Medulla oblongata (tissue), 1 donor: Measurements from ENCODE around the gene TARDBP.
A peak's percentile ranks its signal among the peaks of the same experiment; 100 is the strongest.
"Not testable (repeated sequence)": the region's sequence is repeated elsewhere in the genome, so short reads cannot be mapped to it uniquely, and the experiment has no call there.

Source experiments
- DNase-seq: peaks from one replicate; pipeline ENCODE4 v3.0.0-alpha.2; 2015; ENCODE audit errors: extremely low spot score

The TARDBP gene

DNA sequence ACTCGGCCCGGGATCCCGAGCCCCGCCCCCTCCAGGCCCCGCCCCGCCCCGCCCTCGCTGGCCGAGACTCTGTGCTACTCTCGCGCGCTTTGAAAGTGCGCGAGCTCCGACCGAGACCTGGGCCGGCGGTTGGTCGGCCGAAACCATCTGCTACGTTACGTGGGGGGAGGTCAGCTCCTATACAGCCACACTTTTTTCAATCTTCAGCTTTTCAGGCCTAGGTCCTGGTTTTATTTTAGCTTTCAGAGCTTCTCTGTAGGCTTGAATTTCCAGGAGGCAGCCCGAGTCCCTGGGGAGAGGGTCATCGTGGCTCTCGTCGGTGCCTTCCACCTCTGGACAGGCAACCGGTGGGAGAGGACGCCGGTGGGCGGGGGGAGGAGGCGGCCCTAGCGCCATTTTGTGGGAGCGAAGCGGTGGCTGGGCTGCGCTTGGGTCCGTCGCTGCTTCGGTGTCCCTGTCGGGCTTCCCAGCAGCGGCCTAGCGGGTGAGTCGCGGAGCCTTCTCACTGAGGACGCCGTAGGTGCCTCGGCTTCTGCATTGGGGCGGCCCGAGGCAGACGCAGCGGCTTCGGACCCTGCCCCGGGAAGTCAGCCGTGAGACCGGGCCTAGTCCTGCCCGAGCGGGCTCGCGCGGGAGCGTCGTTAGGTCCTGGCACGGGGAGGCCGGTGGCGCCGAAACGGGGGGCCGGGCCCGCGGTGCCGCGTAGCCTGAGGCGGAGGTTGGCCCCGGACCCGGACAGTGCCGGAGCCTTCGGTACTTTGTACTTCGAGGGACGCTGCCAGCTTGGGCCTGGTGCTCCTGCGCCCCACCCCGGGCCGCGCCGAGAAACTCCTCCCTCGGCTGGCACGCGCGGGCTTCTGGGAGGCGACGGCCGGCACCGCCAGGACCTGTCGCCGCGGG is at the start of gene TARDBP:
TARDBP (plus strand) TSS at position 395 of the 900 bp plus-strand sequence. CDS start 1,074 bp downstream, outside the sequence.
- peak; percentile 93 for DNase-seq

DNA sequence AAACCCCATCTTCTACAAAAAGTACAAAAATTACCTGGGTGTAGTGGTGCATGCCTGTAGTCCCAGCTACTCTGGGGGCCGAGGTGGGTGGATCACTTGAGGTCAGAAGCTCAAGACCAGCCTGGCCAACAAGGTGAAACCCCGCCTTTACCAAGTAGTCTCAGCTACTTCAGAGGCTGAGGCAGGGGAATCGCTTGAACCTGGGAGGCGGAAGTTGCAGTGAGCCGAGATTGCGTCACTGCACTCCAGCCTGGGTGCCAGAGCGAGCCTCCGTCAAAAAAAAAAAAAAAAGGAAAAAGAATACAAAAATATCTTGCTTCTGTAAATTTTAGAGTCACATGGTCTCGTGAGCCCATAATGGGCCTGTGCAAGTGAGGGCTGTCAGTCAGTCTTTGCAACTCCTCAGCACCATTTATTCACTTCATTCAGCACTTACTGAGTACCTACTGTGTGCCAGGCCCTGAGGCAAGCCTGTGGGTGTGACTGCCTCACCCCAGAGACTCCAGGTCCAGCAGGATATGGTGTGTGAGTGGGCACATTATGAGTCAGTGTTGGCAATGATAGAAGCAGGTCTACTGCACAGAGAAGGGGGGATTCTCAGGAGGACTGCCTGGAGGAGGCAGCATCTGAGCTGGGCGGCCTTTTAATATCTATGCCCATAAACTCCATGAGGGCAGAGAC is 46.8 kb upstream of the TARDBP start:
- DNase-seq, result no peak

DNA sequence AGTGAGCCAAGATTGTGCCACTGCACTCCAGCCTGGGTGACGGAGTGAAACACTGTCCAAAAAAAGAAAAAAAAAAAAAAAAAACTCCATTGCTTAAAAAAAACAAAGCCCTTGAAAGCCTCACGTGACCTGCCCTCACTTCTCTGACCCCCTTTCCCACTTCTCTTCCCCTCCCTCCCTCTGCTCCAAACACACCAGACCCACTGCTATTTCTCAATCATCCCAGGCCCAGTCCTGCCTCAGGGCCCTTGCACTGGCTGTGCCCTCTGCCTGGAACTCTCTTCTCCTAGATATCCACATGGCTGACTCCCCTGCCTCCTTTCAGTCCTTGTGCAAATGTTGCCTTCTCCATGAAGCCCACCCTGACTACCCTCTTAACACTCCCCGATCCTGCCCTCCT is 45.4 kb upstream of the TARDBP start:
- DNase-seq, result no peak

DNA sequence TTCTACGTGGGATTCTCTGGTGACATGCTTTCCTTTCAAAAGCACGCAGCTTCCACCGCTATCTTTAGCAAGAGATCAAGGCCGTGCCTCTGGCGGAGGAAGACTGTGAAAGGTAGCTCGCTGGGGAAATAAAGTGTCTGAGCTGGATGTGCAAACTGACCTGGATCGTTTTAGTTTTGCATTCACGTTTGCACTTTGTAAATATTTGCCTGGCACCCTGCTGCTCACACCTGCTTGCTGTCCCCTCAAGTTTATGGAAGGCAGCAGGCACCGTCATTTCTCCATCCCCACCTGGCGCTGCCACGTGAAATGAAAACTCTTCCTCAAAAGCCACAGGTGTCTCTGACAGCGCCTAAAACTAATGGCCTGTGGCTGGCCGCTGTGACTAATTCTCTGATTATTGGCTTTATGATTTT is 44.0 kb upstream of the TARDBP start:
- no peak for DNase-seq

DNA sequence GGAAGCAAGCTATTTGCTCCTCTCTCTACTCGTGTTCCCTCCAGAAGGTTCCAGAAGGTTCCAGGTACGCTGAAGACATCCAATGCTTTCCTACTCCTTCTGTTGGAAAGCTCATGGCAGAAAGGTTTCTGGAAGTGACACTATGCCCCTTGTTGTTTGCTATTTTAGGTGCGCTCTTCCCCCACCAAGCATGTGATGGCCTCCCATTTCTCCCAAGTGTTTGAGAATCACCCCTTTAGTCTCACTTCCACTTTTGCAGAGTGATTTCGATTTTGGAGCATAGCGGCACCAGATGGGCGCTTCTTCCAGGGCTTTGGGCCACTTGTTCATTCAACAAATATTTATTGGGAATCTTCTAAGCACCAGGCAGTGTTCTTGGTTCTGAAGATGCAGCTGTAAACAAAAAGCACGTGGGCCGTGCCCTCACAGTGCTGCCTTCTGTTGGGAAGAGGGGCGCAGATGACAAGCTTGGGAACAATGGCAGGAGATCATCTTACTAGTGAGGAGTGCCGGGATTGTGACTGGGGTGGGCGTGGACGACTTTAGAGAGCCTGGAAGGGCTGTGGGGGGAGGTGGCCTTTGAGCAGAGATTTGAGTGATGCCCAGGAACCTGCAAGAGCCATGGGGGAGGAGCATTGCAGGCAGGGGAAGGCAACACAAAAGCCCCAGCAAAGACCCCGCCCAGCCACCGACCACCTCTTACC is 43.0 kb upstream of the TARDBP start:
- peak; percentile 72 for DNase-seq

DNA sequence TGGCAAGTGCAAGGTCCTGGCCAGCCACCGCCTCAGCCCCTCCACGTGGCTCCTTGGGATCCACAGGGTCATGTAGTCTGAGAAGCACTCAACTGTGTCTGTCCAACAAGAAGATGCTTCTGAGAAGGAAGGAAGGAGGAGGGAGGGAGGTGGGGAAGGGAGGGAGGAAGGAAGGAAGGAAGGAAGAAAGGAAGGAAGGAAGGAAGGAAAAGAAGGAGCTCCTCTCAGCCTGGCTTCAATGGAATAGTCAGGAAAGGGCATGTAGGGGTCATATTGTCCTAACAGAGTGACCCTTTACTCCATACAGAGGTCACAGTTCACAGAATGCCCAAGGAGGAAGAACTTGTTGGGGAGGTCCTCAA is 42.5 kb upstream of the TARDBP start:
- DNase-seq, result no peak

DNA sequence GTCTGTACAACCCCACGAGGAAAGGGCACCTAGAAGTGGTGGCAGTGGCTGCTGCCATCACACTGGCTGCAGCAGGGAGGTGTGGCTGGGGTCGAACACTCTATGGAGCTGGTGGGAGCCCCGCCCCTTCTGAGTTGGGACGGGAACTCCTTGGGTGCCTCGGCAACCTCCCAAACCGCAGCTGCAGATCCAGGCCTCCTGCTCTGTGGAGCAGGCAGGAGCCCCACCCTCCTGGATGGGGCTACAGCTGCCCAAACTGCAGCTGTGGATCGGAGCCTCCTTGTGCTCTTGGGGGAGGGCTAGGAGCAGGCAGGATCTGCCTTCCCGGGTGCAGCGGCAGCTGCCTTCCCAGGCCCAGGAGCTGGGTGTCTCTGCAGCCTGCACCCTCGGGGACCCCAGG is 38.9 kb upstream of the TARDBP start:
- no peak for DNase-seq

DNA sequence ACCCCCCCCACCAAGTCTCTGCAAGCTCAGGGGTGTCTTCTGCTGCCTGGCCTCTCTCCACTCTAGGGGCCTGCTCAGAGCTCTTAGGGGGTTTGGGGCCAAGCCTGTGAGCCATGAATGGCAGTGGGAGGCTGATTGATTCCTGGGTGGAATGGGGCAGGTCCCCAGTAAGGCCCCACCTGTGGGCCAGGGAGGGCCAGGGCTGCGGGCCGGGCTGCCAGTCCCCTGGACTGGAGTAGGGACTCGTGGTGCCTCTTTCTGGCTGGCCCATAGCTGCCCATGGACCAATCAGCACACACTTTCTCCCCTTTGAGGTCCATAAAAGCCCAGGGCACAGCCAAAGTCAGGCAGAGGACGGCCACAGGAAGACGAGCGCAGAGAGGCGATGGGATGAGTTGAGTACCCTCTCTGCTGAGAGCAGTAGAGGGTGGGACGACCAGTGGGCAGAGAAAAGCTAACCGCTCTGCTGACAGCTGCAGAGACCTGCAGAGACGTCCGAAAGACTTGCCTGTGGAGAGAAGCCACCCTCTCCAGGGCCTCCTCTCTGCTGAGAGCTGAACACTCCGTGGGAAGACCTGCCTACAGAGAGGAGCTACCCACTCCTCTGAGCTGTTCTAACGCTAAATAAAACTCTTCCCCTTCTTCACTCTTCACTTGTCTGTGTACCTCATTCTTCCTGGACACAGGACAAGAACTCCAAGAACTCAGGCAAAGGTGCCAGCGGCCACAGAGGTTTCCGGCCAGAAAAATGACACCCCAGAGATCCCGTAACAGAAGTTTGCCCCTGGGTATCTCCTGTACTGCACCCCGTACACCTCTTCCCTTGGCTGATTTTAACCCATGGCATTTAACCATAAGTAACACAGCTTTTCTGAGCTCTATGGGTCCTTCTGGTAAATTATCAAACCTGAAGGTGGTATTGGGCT is 38.2 kb upstream of the TARDBP start:
- DNase-seq, result no peak

DNA sequence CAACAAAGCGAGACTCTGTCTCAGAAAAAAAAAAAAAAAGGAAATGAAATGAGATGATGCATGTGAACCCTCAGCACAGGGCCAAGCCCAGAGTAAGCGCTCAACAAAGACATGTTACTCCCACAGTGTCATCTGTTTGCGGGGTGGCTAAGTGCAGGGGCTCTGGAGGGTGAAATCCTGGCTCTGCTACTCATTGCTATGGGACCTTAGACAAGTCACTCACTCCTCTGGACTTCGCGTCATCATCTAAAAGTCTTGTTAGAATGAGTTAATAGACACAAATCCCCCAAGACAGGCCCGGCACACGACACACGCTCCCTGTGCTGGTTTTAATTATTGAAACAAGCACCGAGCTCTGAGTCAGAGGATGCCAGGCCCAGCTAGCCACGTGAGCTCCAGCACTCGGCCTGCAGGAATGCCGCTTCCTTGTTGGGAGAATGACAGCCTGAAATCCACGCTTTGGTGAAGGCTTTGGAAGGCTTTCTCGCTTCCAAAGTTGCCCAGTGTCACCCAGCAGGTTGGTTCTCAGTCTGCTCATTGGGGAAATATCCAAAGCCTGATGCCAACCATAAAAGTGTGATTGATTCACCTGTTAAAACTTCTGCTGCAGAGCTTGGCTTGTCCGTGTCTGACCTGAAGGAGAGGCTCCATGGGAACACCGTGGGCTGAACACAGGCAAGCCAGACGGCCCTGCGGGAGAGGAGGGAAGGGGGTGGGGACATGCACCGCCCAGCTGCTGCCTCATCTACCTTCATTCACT is 36.7 kb upstream of the TARDBP start:
- DNase-seq, result no peak

DNA sequence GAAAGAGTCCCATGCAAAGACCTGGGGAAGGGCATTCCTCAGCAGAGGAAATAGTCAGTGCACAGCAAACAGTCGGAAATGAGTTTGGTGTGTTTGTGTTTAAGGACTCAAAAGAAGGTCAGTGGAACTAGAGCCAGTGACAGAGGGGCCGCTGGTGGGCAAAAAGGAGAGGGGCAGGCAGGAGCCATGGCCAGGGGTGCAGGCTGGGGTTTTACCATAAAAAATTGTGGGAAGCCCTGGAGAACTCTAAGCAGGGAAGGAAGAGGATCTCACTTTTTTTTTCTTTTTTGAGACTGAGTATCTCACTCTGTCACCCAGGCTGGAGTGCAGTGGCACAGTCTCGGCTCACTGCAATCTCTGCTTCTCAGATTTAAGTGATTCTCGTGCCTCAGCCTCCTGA is 33.7 kb upstream of the TARDBP start:
- no peak for DNase-seq

DNA sequence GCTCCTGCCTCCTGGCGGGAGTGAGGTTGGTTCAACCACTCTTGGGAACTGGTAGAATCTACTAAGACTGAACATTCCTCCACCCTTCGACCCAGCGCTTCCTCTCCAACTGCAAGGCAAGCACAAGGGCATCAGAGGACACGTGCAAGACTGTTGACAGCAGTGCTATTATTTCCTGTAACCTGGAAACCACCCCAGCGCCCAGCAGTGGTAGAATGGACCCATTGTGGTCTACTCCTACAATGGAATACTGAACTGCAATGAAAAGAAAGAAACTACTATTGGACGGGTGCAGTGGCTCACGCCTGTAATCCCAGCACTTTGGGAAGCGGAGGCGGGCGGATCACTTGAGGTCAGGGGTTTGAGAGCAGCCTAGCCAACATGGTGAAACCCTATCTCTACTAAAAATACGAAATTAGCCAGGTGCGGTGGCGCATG is 33.0 kb upstream of the TARDBP start:
- DNase-seq, result peak; percentile 93

DNA sequence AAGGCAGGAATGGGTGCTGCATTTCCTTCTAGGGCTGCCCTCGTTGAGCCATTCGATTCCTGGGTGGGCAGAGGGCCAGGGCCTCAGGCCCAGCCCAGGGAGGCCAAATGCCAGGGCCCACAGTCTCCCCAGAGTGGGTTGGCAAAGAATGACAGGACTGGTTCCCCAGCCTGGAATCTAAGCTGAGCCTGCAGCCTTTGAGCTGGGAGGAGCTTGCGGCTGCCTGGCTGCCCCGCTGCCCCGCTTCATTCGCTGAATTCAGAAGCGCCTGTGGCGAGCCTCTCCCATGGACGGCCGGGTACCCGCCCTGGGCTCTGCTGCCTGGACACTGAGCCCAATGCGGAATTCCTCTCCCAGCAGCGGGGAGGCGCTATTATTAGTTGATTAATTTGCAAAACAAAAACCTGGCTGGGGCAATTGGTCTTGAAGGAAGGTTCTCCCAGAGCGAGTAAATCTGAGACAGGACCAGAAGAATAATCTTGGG is 32.3 kb upstream of the TARDBP start:
- DNase-seq, result peak; percentile 94

DNA sequence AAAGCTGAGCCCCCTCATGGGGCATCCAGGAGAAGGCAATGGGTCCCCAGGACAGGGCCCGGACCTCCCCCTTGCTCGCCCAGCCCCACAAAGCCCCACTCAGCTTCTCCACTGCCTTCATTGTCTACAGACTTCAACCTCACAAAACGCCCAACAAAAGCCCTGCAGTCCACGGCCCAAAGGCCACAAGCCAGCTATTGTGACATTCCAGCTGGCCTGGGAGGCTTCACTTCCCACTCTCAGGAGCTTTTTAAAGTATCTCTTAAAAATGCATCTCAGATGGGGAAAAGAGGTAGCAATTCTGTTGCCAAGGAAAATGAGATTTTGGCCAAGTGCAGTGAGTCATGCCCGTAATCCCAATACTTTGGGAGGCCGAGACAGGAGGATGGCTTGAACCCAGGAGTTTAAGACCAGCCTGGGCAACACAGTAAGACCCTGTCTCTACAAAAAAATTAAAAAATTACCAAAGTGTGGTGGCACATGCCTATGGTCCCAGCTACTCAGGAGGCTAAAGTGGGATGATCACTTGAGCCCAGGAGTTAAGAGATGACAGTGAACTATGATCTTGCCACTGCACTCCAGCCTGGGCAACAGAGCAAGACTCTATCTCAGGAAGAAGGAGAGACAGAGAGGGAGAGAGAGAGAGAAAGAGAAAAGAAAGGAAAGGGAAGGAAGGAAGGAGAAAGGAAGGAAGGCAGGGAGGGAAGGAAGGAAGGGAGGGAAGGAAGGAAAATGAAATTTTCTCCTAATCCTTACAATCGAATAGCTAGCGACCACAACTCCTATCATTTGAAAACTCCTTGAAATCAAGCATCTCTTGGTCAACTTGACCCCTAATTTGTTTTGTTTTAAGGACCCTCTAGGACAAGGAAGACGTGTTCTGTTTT is 31.4 kb upstream of the TARDBP start:
- DNase-seq, result peak; percentile 94

DNA sequence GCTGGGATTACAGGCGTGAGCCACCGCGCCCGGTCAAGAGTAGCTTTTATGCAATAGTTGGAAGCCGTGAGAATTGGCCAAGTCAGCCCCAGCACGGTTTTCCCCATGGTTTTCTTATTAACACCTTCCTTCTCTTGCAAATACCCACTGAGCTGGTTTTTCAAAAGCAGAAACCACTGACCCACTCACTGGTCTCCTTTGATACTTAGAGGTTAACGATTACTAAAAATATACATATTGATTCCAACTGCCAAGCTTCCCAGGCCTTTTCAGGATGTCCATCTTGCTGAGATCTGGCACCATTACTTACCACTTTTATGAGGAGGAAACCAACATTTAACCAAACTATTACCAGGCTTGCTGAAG is 25.9 kb upstream of the TARDBP start:
- no peak for DNase-seq

DNA sequence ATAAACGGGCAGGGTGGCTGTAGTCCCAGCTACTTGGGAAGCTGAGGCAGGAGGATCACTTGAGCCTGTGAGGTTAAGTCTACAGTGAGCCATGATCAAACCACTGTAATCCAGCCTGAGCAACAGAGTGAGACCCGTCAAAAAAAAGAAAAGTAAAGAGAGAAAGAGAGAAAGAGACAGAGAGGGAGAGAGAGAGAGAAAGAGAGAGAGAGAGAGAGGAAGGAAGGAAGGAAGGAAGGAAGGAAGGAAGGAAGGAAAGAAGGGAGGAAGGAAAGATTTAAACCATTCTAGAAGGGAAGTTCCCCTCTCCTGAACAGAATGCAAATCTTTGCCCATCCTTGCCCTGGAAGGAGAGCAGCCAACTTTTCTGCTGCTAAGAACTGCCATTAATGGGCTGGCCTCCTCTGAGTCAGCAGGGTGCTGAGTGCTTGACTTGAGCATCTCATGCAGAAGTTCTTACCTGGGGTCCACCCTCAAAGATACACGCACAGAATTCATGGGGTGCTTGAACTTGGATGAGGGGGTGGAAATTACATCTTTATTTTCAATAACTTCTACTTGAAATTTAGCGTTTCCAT is 24.5 kb upstream of the TARDBP start:
- no peak for DNase-seq

DNA sequence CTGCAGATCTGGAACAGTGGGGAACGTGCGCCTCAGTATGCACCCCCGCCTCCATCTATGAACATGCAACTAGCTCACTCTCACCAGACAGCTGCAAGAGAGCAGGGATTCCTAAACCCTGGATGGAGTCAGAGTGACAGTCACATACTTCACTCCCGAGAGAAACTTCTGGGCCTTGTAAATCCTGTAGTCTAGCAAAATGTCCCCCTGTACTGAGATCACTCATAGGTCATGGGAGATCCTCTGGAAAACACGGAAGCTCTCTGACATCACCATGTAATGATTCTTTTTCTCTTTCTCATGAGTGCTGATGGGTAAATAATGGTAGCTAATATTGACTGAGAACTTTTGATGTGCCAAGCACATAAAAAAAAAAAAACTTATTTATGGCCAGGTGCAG is 23.4 kb upstream of the TARDBP start:
- DNase-seq, result no peak

DNA sequence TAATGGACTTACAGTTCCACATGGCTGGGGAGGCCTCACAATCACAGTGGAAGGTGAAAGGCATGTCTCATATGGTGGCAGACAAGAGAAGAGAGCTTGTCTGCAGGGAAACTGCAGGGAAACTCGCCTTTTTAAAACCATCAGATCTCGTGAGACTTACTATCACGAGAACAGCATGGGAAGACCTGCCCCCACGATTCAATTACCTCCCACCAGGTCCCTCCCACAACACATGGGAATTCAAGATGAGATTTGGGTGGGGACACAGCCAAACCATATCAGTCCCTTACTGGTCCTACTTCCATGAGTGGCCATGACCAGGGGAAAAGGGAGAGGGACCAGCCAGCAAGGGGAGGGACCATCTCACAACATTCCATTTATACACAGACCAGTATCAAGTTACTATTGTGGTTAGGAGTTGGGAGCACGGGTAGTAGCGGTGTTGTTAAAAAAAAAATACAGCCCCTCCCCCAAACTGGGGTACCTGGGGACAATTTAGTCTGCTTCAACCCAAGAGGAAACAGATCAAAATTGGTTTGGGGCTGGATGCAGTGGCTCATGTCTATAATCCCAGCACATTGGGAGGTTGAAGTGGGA is 22.4 kb upstream of the TARDBP start:
- not testable (repeated sequence) for DNase-seq

DNA sequence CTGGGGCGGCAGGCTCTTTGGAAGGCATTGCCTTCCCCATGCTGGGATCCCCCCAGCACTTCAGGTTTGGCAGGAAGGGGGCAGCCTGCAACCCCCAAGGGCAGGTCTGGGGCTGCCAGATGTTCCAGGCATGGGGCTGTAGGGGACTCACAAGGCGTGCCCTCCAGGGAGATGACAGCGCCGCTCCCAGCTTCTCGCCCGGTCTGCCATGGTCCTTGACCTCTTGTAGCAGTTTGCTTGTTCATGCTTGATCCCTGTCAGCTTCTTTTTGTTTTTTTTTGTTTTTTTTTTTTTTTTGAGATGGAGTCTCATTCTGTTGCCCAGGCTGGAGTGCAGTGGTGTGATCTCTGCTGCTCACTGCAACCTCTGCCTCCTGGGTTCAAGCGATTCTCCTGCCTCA is 21.6 kb upstream of the TARDBP start:
- no peak for DNase-seq

DNA sequence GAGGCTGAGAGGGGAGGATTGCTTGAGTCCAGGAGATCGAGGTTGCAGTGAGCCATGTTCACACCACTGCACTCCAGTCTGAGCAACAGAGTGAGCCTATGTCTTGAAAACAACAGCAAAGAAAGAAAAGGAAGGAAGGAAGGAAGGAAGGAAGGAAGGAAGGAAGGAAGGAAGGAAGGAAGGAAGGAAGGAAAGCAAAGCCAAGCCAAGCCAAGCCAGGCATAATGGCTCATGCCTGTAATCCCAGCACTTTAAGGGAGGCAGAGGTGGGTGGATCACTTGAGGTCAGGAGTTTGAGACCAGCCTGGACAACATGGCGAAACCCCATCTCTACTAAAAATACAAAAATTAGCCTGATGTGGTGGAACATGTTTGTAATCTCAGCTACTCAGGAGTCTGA is 20.4 kb upstream of the TARDBP start:
- not testable (repeated sequence) for DNase-seq
